Measurements from ENCODE around the gene CLN6.

Gene CLN6

GRCh38 chr15:68211656-68212320, 17.7 kb downstream of the CLN6 start:
- H3K27ac ChIP-seq = no peak overlapping the region
- TF ChIP-seq CTCF (conservative IDR thresholded peaks at IDR 0.05) = no peak

GRCh38 chr15:68210821-68211655, 18.5 kb downstream of the CLN6 start:
- peak overlapping the region; percentile 39; the same call in 1 of the 2 replicates for H3K27ac ChIP-seq
- TF ChIP-seq CTCF (conservative IDR thresholded peaks at IDR 0.05) = peak; percentile 96

- no peak for TF ChIP-seq CTCF (conservative IDR thresholded peaks at IDR 0.05)
- peak overlapping the region; percentile 39; the same call in 1 of the 2 replicates for H3K27ac ChIP-seq
Measured at GRCh38 chr15:68210409-68210756, 19.1 kb downstream of the CLN6 start.

GRCh38 chr15:68209735-68210408, 19.7 kb downstream of the CLN6 start:
- TF ChIP-seq CTCF (conservative IDR thresholded peaks at IDR 0.05) = no peak
- peak overlapping the region; percentile 39; the same call in 1 of the 2 replicates for H3K27ac ChIP-seq

- no peak overlapping the region; the same call in 1 of the 2 replicates for H3K27ac ChIP-seq
Measured at GRCh38 chr15:68209272-68209671, 20.3 kb downstream of the CLN6 start.

GRCh38 chr15:68208636-68209240, 20.8 kb downstream of the CLN6 start:
- TF ChIP-seq CTCF (conservative IDR thresholded peaks at IDR 0.05) = no peak
- H3K27ac ChIP-seq = no peak overlapping the region

More at GRCh38 chr15:68209272-68209671, 20.3 kb downstream of the CLN6 start:
- TF ChIP-seq CTCF (conservative IDR thresholded peaks at IDR 0.05) = no peak

GRCh38 chr15:68208136-68208535, 21.4 kb downstream of the CLN6 start:
- no peak for TF ChIP-seq CTCF (conservative IDR thresholded peaks at IDR 0.05)
- H3K27ac ChIP-seq = no peak overlapping the region

Data from VCaP (cell line).